Left forelimb (tissue), 1 donor: ENCODE measurements around the gene CDKAL1.

Source experiments
- DNase-seq: peaks from one replicate; pipeline ENCODE4 v3.0.0-alpha.2; 2018; ENCODE audit warnings: low spot score

The CDKAL1 gene

GRCh38 chr6:21107796-21108195 lies 573.5 kb downstream of the CDKAL1 start:
- no peak for DNase-seq

GRCh38 chr6:21109391-21110178 lies 575.3 kb downstream of the CDKAL1 start:
- DNase-seq, result no peak

GRCh38 chr6:21110684-21111083 lies 576.4 kb downstream of the CDKAL1 start:
- no peak for DNase-seq

GRCh38 chr6:21111093-21111725 lies 577.0 kb downstream of the CDKAL1 start:
- no peak for DNase-seq

- DNase-seq, result no peak
Measured at GRCh38 chr6:21115111-21115510, 580.9 kb downstream of the CDKAL1 start.

GRCh38 chr6:21116736-21117135 lies 582.5 kb downstream of the CDKAL1 start:
- no peak for DNase-seq

GRCh38 chr6:21118216-21118780 lies 584.0 kb downstream of the CDKAL1 start:
- no peak for DNase-seq

GRCh38 chr6:21121636-21122136 lies 587.4 kb downstream of the CDKAL1 start:
- DNase-seq, result no peak

GRCh38 chr6:21123507-21124436 lies 589.5 kb downstream of the CDKAL1 start:
- DNase-seq, result no peak

- DNase-seq, result no peak
Measured at GRCh38 chr6:21128601-21129000, 594.3 kb downstream of the CDKAL1 start.

- DNase-seq, result no peak
Measured at GRCh38 chr6:21131406-21131805, 597.1 kb downstream of the CDKAL1 start.

GRCh38 chr6:21132446-21132845 lies 598.2 kb downstream of the CDKAL1 start:
- no peak for DNase-seq

GRCh38 chr6:21132856-21133838 lies 598.9 kb downstream of the CDKAL1 start:
- no peak for DNase-seq

GRCh38 chr6:21133901-21134300 lies 599.6 kb downstream of the CDKAL1 start:
- DNase-seq, result no peak

GRCh38 chr6:21134356-21134755 lies 600.1 kb downstream of the CDKAL1 start:
- no peak for DNase-seq

- DNase-seq, result no peak
Measured at GRCh38 chr6:21135484-21136013, 601.3 kb downstream of the CDKAL1 start.

- DNase-seq, result no peak
Measured at GRCh38 chr6:21137700-21138335, 603.6 kb downstream of the CDKAL1 start.

- DNase-seq, result no peak
Measured at GRCh38 chr6:21138336-21139069, 604.2 kb downstream of the CDKAL1 start.

- no peak for DNase-seq
Measured at GRCh38 chr6:21140966-21141365, 606.7 kb downstream of the CDKAL1 start.
